Kidney epithelial cell (primary cell): ENCODE results near the gene ITIH1. TPM values are rescaled to one million over a fixed set of nuclear protein-coding genes. Genes with fewer than 3 reads are reported as not detected.

Source experiments
- DNase-seq: peaks from one replicate; pipeline ENCODE4 v3.0.0-alpha.2; 2010; ENCODE audit warnings: low read depth
- H3K27me3 ChIP-seq: 2 replicates; pipeline ENCODE4 v1.6.0; 2011; ENCODE audit warnings: low read length; ENCODE audit not compliant: control insufficient read depth, insufficient read depth
- H3K36me3 ChIP-seq: 2 replicates; pipeline ENCODE4 v1.5.1; 2011; ENCODE audit warnings: low read length; ENCODE audit not compliant: control insufficient read depth, insufficient read depth
- H3K4me3 ChIP-seq: 2 replicates; pipeline ENCODE4 v1.5.1; 2011; ENCODE audit warnings: low read depth, mild to moderate bottlenecking, control low read depth, low read length
- total RNA-seq: library from RNA; depleted of rRNA; stranded (reverse); fragments of >200 nt; gene quantifications from 2 replicates; pipeline ENCODE4 v1.2.3, GENCODE V29; 2015
- TF ChIP-seq, protein P1 (sequence below): IDR thresholded peaks from 2 replicates; pipeline ENCODE4 v1.5.1; 2011; ENCODE audit warnings: mild to moderate bottlenecking, moderate library complexity, low read length, control low read depth, inconsistent platforms; ENCODE audit not compliant: insufficient read depth, poor library complexity, severe bottlenecking

Gene ITIH1
- total RNA-seq, 1 donor from 2014 or later = not detected

DNA sequence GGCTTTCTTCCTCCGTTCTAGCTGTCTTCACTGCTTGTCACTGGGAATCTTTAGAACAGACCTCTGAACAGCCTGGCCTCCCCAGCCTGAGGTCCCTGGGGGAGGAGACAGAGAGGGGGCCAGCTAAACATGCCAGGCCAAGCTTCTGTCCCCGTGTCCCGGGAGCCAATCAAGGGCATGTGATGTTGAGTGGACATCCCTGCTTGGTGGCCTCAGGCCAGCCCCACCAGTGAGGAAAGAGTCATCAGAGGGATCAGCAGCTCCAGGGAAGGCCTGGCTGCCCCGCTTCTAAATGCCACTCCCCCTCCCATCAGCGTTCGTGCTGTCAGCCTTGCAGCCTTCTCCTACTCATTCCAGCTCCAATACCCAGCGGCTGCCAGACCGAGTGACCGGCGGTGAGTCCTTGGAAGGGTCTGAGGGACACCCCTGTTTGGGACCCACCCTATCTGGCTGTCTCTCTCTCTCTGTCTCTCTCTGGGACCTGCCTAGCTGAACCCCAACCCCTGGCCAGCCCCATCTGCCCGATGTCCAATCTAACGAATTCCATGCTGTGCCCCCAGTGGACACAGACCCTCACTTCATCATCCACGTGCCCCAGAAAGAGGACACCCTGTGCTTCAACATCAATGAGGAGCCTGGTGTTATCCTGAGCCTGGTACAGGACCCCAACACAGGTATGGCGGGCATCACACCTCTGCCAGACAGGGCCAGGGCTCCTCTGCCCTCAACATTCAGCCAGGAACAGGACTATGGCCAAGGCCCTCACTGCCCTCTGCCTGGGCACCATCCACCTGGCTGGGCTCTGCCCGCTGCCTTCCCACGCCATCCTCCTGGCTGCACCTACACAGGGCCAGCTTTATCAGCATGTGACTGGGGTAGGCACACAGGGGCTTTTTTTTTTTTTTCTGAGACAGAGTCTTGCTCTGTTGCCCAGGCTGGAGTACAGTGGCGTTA, 10.6 kb downstream of the ITIH1 start:
- Histone ChIP-seq H3K4me3 (no peak overlapping the region), H3K36me3 (no peaks in the 10 kb centered on the region), H3K27me3 (peaks cover 6% of the 10 kb centered on the region)
- TF ChIP-seq, protein P1, sequence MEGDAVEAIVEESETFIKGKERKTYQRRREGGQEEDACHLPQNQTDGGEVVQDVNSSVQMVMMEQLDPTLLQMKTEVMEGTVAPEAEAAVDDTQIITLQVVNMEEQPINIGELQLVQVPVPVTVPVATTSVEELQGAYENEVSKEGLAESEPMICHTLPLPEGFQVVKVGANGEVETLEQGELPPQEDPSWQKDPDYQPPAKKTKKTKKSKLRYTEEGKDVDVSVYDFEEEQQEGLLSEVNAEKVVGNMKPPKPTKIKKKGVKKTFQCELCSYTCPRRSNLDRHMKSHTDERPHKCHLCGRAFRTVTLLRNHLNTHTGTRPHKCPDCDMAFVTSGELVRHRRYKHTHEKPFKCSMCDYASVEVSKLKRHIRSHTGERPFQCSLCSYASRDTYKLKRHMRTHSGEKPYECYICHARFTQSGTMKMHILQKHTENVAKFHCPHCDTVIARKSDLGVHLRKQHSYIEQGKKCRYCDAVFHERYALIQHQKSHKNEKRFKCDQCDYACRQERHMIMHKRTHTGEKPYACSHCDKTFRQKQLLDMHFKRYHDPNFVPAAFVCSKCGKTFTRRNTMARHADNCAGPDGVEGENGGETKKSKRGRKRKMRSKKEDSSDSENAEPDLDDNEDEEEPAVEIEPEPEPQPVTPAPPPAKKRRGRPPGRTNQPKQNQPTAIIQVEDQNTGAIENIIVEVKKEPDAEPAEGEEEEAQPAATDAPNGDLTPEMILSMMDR = no peak
- DNase-seq = no peak

DNA sequence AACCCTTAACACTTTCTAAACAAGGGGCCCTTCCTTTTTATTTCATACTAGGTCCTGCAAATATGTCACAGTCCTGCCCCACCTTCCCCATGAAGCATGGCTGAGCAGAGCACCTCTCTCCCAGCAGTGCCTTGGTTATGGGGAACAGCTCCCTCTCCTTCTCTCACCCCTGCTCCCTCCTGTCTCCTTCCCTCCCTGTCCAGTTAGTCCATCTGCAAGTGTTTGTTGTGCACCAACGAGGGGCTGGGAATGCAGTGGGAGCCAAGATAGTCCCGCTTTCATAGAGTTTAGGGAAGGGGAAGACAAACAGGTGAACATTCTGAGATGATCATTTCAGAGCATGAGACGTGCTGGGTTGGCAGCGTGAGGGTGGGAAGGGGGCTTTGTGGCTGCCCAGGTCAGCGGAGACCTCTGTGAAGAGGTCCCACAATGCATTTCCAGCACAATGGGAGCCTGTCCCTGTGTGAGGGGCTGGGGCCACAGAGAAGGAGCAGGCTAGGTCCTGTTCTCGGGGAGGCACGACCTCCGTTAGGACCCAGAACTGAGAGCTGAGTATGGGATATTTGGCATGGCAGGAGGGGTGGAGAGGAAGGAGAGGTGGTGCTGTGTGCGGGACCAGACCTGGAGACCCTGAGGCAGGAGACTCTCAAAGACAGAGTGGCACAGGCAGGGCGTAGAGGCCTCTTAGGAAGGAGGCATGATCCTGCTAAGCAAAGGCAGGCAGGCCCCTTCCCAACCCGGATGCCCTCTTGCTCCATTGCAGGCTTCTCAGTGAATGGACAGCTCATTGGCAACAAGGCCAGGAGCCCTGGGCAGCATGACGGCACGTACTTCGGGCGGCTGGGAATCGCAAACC, 11.7 kb downstream of the ITIH1 start:
- DNase-seq = no peak
- H3K36me3 ChIP-seq = no peaks in the 10 kb centered on the region
- no peak overlapping the region for H3K4me3 ChIP-seq
- TF ChIP-seq, protein P1 = no peak
- peaks cover 5% of the 10 kb centered on the region for H3K27me3 ChIP-seq

DNA sequence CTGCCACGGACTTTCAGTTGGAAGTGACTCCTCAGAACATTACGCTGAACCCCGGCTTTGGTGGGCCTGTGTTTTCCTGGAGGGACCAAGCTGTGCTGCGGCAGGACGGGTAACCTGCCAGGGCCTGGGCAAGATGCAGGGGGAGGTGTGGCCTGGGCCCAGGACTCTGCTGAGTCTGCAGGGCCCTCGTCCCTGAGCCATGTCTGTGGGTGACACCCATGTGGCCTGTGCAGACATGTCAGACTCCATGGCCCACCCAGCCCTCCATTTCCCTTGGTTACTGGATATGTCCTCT, 12.3 kb downstream of the ITIH1 start:
- H3K4me3 ChIP-seq = no peak overlapping the region
- peaks cover 5% of the 10 kb centered on the region for H3K27me3 ChIP-seq
- no peaks in the 10 kb centered on the region for H3K36me3 ChIP-seq
- TF ChIP-seq, protein P1 = no peak
- DNase-seq = no peak

DNA sequence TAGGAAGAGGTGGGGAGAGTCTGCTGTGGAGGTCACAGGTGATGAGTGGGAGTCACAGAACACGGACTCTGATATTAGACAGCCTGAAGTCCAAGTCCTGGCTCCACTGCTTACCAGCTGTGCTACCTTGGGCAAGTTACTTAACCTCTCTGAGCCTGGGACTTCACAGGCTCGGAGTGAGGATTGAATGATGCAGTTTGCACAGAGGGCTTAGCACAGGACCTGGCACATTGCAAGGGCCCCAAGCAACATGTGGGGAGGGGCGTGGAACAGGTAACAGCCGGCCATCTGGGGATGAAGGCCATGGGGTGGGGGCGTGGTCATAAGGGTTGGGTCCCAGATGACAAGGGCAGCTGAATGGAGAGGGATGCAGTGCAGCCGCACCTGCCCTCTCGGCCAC, 12.9 kb downstream of the ITIH1 start:
- Histone ChIP-seq H3K4me3 (no peak overlapping the region), H3K27me3 (peaks cover 5% of the 10 kb centered on the region), H3K36me3 (no peaks in the 10 kb centered on the region)
- TF ChIP-seq, protein P1 = no peak
- DNase-seq = no peak

DNA sequence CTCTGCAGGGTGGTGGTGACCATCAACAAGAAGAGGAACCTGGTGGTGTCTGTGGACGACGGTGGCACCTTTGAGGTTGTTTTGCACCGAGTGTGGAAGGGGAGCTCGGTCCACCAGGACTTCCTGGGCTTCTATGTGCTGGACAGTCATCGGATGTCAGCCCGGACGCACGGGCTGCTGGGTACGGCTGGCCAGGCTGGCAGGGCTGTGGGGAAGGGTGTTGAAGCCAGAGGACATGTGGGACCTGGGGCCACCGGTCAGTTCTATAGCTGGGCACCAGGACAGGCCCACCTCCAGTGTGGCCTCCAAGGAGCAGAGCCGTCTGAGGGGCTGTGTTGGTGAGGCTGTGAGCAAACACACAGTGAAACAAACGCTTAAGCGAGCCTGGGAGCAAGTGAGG, 13.3 kb downstream of the ITIH1 start:
- TF ChIP-seq, protein P1 = no peak
- H3K4me3 ChIP-seq = no peak overlapping the region
- no peak for DNase-seq
- H3K36me3 ChIP-seq = no peaks in the 10 kb centered on the region
- peaks cover 5% of the 10 kb centered on the region for H3K27me3 ChIP-seq
